Measurements from ENCODE around the gene MARCHF5. TPM values are rescaled to one million over a fixed set of nuclear protein-coding genes. Genes with fewer than 3 reads are reported as not detected.

The MARCHF5 gene
- total RNA-seq, 1 experiment from 2014 or later: 59.1 TPM

DNA sequence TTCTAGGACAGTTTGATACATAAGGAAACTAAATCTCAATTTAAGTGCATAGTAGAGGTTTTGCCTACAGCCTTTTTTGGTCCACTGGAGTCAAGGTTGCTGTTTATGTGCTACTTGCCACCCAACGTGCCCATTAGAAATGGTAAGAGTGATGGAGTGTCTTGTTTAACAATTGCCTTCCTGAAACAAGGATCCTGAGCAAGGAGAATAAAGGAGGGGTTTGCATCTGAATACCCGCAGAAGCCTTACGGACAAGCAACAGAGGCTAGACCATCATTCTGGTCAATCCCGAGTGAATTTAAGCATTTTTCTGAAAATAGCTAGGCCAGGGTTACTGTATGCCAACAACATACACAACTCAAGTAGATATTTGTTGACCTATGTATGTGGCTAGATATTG lies 63.6 kb downstream of the MARCHF5 start:
- ATAC-seq (no peak), DNase-seq (ENCODE audit: low read depth, low spot score) (no peak)
- H3K9ac ChIP-seq (ENCODE audit: low read length): no peak overlapping the region
- H3K4me3 ChIP-seq (replicated peaks in 1 of 2; ENCODE audit: low read depth in 1 of 2, low read length in 2 of 2): no peak overlapping the region
- H2AFZ ChIP-seq (ENCODE audit: low read depth, low read length, poor library complexity, severe bottlenecking): no peak overlapping the region
- CTCF ChIA-PET: no interaction called here
- no peak overlapping the region for H3K4me2 ChIP-seq (ENCODE audit: low read length)
- peaks cover 6 to 10% of the 10 kb centered on the region in 2 experiments; a peak in 3 of 4 replicates for H3K36me3 ChIP-seq (ENCODE audit: control insufficient read depth in 1 of 2, insufficient read depth in 2 of 2, low read length in 2 of 2)
- no peak overlapping the region for H3K27ac ChIP-seq (ENCODE audit: low read depth, low read length)
- POLR2A ChIA-PET: no interaction called here
- RAD21 ChIA-PET (ENCODE audit: low non-redundant PET in 1 of 2, low total read pairs in 2 of 2, uncharacterized antibody in 2 of 2, unreplicated experiment in 2 of 2): no interaction called here
- intact Hi-C loops (cut with micrococcal nuclease): no loop called here
- H3K27me3 ChIP-seq (ENCODE audit: insufficient read depth, low read length): no peaks in the 10 kb centered on the region
- no peaks in the 10 kb centered on the region; the same call in 1 of the 2 replicates for H3K79me2 ChIP-seq (ENCODE audit: insufficient read depth, low read length)
- H3K9me3 ChIP-seq (ENCODE audit: control insufficient read depth in 1 of 2, insufficient read depth in 1 of 2, low read depth in 1 of 2, low read length in 2 of 2): no peaks in the 10 kb centered on the region
- no peaks in the 10 kb centered on the region for H4K20me1 ChIP-seq (ENCODE audit: insufficient read depth)
- no peaks in the 10 kb centered on the region for H3K9me2 ChIP-seq (ENCODE audit: insufficient read depth)
- no TSS peak for BruUV-seq (replicated peaks)
- no peaks in the 10 kb centered on the region for H3K4me1 ChIP-seq (ENCODE audit: control insufficient read depth in 1 of 2, insufficient read depth in 2 of 2, low read length in 2 of 2)
- TF ChIP-seq EZH2 (IDR thresholded peaks at IDR 0.05): no peak
- no peak for TF ChIP-seq SIN3A (IDR thresholded peaks at IDR 0.05; ENCODE audit: low read depth)
- no peak for TF ChIP-seq EGR1 (IDR thresholded peaks at IDR 0.05; ENCODE audit: low read depth)
- TF ChIP-seq, protein P1, sequence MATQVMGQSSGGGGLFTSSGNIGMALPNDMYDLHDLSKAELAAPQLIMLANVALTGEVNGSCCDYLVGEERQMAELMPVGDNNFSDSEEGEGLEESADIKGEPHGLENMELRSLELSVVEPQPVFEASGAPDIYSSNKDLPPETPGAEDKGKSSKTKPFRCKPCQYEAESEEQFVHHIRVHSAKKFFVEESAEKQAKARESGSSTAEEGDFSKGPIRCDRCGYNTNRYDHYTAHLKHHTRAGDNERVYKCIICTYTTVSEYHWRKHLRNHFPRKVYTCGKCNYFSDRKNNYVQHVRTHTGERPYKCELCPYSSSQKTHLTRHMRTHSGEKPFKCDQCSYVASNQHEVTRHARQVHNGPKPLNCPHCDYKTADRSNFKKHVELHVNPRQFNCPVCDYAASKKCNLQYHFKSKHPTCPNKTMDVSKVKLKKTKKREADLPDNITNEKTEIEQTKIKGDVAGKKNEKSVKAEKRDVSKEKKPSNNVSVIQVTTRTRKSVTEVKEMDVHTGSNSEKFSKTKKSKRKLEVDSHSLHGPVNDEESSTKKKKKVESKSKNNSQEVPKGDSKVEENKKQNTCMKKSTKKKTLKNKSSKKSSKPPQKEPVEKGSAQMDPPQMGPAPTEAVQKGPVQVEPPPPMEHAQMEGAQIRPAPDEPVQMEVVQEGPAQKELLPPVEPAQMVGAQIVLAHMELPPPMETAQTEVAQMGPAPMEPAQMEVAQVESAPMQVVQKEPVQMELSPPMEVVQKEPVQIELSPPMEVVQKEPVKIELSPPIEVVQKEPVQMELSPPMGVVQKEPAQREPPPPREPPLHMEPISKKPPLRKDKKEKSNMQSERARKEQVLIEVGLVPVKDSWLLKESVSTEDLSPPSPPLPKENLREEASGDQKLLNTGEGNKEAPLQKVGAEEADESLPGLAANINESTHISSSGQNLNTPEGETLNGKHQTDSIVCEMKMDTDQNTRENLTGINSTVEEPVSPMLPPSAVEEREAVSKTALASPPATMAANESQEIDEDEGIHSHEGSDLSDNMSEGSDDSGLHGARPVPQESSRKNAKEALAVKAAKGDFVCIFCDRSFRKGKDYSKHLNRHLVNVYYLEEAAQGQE (IDR thresholded peaks at IDR 0.05; ENCODE audit: low read depth): no peak
- TF ChIP-seq FOSL1 (IDR thresholded peaks at IDR 0.05; ENCODE audit: low read depth): no peak
- TF ChIP-seq, protein P2, sequence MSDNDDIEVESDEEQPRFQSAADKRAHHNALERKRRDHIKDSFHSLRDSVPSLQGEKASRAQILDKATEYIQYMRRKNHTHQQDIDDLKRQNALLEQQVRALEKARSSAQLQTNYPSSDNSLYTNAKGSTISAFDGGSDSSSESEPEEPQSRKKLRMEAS (IDR thresholded peaks at IDR 0.05): no peak
- TF ChIP-seq SP1 (IDR thresholded peaks at IDR 0.05; ENCODE audit: low read depth): no peak
- no peak for TF ChIP-seq TCF7L2 (IDR thresholded peaks at IDR 0.05; ENCODE audit: borderline replicate concordance, extremely low read depth, insufficient read depth, insufficient read length)
- TF ChIP-seq, protein P3, sequence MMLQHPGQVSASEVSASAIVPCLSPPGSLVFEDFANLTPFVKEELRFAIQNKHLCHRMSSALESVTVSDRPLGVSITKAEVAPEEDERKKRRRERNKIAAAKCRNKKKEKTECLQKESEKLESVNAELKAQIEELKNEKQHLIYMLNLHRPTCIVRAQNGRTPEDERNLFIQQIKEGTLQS (IDR thresholded peaks at IDR 0.05): no peak
- no peak for TF ChIP-seq POLR2AphosphoS5 (IDR thresholded peaks at IDR 0.05; ENCODE audit: low read depth, low read length)
- TF ChIP-seq, protein P4, sequence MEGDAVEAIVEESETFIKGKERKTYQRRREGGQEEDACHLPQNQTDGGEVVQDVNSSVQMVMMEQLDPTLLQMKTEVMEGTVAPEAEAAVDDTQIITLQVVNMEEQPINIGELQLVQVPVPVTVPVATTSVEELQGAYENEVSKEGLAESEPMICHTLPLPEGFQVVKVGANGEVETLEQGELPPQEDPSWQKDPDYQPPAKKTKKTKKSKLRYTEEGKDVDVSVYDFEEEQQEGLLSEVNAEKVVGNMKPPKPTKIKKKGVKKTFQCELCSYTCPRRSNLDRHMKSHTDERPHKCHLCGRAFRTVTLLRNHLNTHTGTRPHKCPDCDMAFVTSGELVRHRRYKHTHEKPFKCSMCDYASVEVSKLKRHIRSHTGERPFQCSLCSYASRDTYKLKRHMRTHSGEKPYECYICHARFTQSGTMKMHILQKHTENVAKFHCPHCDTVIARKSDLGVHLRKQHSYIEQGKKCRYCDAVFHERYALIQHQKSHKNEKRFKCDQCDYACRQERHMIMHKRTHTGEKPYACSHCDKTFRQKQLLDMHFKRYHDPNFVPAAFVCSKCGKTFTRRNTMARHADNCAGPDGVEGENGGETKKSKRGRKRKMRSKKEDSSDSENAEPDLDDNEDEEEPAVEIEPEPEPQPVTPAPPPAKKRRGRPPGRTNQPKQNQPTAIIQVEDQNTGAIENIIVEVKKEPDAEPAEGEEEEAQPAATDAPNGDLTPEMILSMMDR (IDR thresholded peaks at IDR 0.05 in 2 of 3, conservative IDR thresholded peaks at IDR 0.05 in 1 of 3; ENCODE audit: borderline replicate concordance in 1 of 3, insufficient read depth in 1 of 3, low read depth in 2 of 3, low read length in 2 of 3): no peak
- no peak for TF ChIP-seq CEBPB (IDR thresholded peaks at IDR 0.05; ENCODE audit: low read depth)
- no peak for TF ChIP-seq CBX3 (IDR thresholded peaks at IDR 0.05; ENCODE audit: low read depth)
- no peak for TF ChIP-seq SRF (IDR thresholded peaks at IDR 0.05; ENCODE audit: low read depth)
- no peak for TF ChIP-seq YY1 (IDR thresholded peaks at IDR 0.05; ENCODE audit: extremely low read depth, insufficient replicate concordance, low read depth, low read length)
- no peak for TF ChIP-seq ZFX (IDR thresholded peaks at IDR 0.05)
- no peak for TF ChIP-seq EZH2phosphoT487 (IDR thresholded peaks at IDR 0.05; ENCODE audit: borderline replicate concordance)
